Heart left ventricle (tissue), 13 donors: ENCODE data around the gene RAB41.

Experiments
- CTCF ChIP-seq, 12 donors: fragments of 200-600 bp; sonication (generic) in 4 of 12; IDR thresholded peaks; one replicate each; pipeline versions ENCODE4 v1.5.0 to v1.8.0; 2018 to 2022; ENCODE audit warnings: antibody characterized with exemption in 12 of 12, mild to moderate bottlenecking in 5 of 12
- POLR2A ChIP-seq, 2 donors: fragments of 450-650 bp; IDR thresholded peaks; one replicate each; pipeline ENCODE4 v1.6.1; 2017; ENCODE audit warnings: antibody characterized with exemption in 2 of 2, mild to moderate bottlenecking in 2 of 2, moderate library complexity in 2 of 2
- donor health status: ischemic (EF 13 %, LVEDD 7.1; RV severe dilation, severe dysfunction).
- donor health status: DM: no; HTN: yes; CAD: no.
- donor health status: DM: no; HTN: no; CAD: no.
- donor health status: ischemic (EF 25% LVEDD 6.9; RV normal size, moderate dysfunction).
- donor health status: ischemic (EF 25% LVEDD 5.7; RV mildly dilated, moderate dysfunction).
- donor health status: ischemic (EF 35%, LVEDD 5.7; RV mildly dilated, moderate dysfunction).
- donor health status: nonischemic (EF 11% LVEDD 7.7; RV severe dilation, severe dysfunction).
- donor health status: DM: yes; HTN: yes; CAD: no.
- donor health status: PGD.
- donor health status: ischemic (EF 29% LVEDD 5.4; RV normal size, mild dysfunction).
- donor health status: nonischemic (EF 23%, LVEDD 6.1; RV moderate dilation, normal function).

GRCh38 chrX:70247252-70247651, 34.7 kb upstream of the RAB41 start:
- TF ChIP-seq CTCF (IDR thresholded peaks at IDR 0.05) (no peak), POLR2A (IDR thresholded peaks at IDR 0.05) (no peak)
